T-helper 2 cell treated with Interferon-gamma antibody and Interleukin-4, amounts not matched to agents 100 ng/mL and 5 ng/mL, for 36 hours (primary cell): Measurements from ENCODE around the gene MFSD2A. TPM values are rescaled to one million over a fixed set of nuclear protein-coding genes. Genes with fewer than 3 reads are reported as not detected.
"Not testable (repeated sequence)": the region's sequence is repeated elsewhere in the genome, so short reads cannot be mapped to it uniquely, and the experiment has no call there.

Experiments used
- intact Hi-C: fragments of 100-400 bp; cut with micrococcal nuclease; formaldehyde crosslinking; loops from one replicate; pipeline ENCODE4 v1.15.1; 2023
- total RNA-seq: library from RNA; stranded (reverse); gene quantifications from 2 replicates; pipeline ENCODE4 v1.2.3, GENCODE V29; 2022

Gene MFSD2A
- total RNA-seq: 5.3 and 5.9 TPM in 2 replicates

GRCh38 chr1:39954870-39955546 lies at the start of gene MFSD2A:
Gene MFSD2A (plus strand): TSS chr1:39955145. CDS start chr1:39955293, 148 bp downstream.
- intact Hi-C loops: loop anchor here (1.0 to 10.0 kb wide), 3 partner anchors 72 to 300 kb away; partner anchors contain the start of genes TRIT1 and ZMPSTE24

- intact Hi-C loops: no loop called here
These were observed 49.8 kb upstream of the MFSD2A start for GRCh38 chr1:39905172-39905571.

- intact Hi-C loops: no loop called here
These were observed 47.2 kb upstream of the MFSD2A start for GRCh38 chr1:39907528-39908453.

GRCh38 chr1:39908534-39908933 lies 46.4 kb upstream of the MFSD2A start:
- intact Hi-C loops: no loop called here

GRCh38 chr1:39910263-39910662 lies 44.7 kb upstream of the MFSD2A start:
- intact Hi-C loops: no loop called here

GRCh38 chr1:39913136-39913535 lies 41.8 kb upstream of the MFSD2A start:
- intact Hi-C loops: not testable (repeated sequence)

GRCh38 chr1:39915499-39916129 lies 39.3 kb upstream of the MFSD2A start:
- intact Hi-C loops: no loop called here

- intact Hi-C loops: no loop called here
These were observed 37.1 kb upstream of the MFSD2A start for GRCh38 chr1:39917825-39918224.

- intact Hi-C loops: loop anchor here (1.0 kb wide), 1 partner anchor 54 kb away; no protein-coding TSS in a partner anchor
These were observed 35.4 kb upstream of the MFSD2A start for GRCh38 chr1:39919545-39919944.

GRCh38 chr1:39922251-39922688 lies 32.7 kb upstream of the MFSD2A start:
- intact Hi-C loops: no loop called here

- intact Hi-C loops: no loop called here
These were observed 29.1 kb upstream of the MFSD2A start for GRCh38 chr1:39925721-39926342.

- intact Hi-C loops: no loop called here
These were observed 28.6 kb upstream of the MFSD2A start for GRCh38 chr1:39926343-39926793.

GRCh38 chr1:39926820-39927219 lies 28.1 kb upstream of the MFSD2A start:
- intact Hi-C loops: no loop called here

GRCh38 chr1:39927538-39927937 lies 27.4 kb upstream of the MFSD2A start:
- intact Hi-C loops: no loop called here

- intact Hi-C loops: no loop called here
These were observed 25.9 kb upstream of the MFSD2A start for GRCh38 chr1:39928809-39929587.

GRCh38 chr1:39933956-39934941 lies 20.7 kb upstream of the MFSD2A start:
- intact Hi-C loops: no loop called here

GRCh38 chr1:39936724-39937491 lies 18.0 kb upstream of the MFSD2A start:
- intact Hi-C loops: no loop called here

- intact Hi-C loops: no loop called here
These were observed 16.1 kb upstream of the MFSD2A start for GRCh38 chr1:39938856-39939255.
